Measurements from ENCODE around the gene SPATA2L. TPM values are rescaled to one million over a fixed set of nuclear protein-coding genes. Genes with fewer than 3 reads are reported as not detected.

Gene SPATA2L
- polyA plus RNA-seq, 1 donor (not counting 4 experiments of a cell fraction or from before 2014, with no cell fraction given) = 1.7 TPM

DNA sequence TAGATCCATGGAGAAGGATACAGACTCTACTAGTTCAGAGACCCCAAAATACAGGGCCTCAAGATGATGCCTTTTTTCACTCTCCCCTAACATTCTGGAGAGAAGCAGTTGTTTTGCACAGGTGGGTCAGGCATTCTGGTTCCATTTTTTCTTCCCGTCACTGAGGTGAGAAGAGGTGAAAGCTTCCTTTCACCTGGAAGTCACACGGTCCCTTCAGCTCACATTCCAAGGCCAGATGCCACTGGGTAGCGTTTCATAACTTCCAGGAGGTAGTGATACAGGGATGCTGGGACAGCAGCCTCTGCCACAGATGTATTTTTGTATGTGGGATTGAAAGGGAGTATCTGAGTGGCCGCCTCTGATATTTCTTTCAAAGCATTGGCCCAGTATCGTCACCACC lies 13.1 kb downstream of the SPATA2L start:
- Histone ChIP-seq H2AFZ (ENCODE audit: control insufficient read depth, low read length) (no peak overlapping the region), H3K27me3 (ENCODE audit: control insufficient read depth, extremely low read depth, insufficient read depth, low read length) (no peaks in the 10 kb centered on the region), H3K36me3 (ENCODE audit: control insufficient read depth in 2 of 2, extremely low read depth in 1 of 2, insufficient read depth in 2 of 2, low read length in 2 of 2) (peaks cover 21 to 33% of the 10 kb centered on the region in 2 experiments), H3K9me1 (ENCODE audit: control insufficient read depth, extremely low read depth, insufficient read depth, low read length) (no peaks in the 10 kb centered on the region), H3K9me3 (ENCODE audit: control insufficient read depth, low read depth, low read length) (no peaks in the 10 kb centered on the region), H3K4me2 (ENCODE audit: control insufficient read depth, extremely low read depth, insufficient read depth, low read depth, low read length) (no peak overlapping the region), H3K9ac (ENCODE audit: control insufficient read depth, extremely low read depth, insufficient read depth, low read length) (no peak overlapping the region), H4K20me1 (ENCODE audit: control insufficient read depth, extremely low read depth, insufficient read depth, low read length) (no peaks in the 10 kb centered on the region), H3K4me1 (ENCODE audit: control insufficient read depth, extremely low read depth, insufficient read depth, low read length) (peaks cover 8% of the 10 kb centered on the region), H3K4me3 (ENCODE audit: control insufficient read depth in 2 of 3, extremely low read depth in 1 of 3, insufficient read depth in 2 of 3, low read depth in 1 of 3, low read length in 3 of 3) (no peak overlapping the region), H3K79me2 (ENCODE audit: control insufficient read depth, insufficient read depth, low read length) (peaks cover 24% of the 10 kb centered on the region), H3K27ac (ENCODE audit: control insufficient read depth, insufficient read depth, low read length) (no peak overlapping the region)
- FAIRE-seq (no peak), DNase-seq (ENCODE audit: low read depth, low spot score) (no peak)
- dilution Hi-C loops (cut with MboI; ENCODE audit: extremely low pct_ligation_motif_present, low sequenced_read_pairs) = no loop called here
- TF ChIP-seq, protein P1, sequence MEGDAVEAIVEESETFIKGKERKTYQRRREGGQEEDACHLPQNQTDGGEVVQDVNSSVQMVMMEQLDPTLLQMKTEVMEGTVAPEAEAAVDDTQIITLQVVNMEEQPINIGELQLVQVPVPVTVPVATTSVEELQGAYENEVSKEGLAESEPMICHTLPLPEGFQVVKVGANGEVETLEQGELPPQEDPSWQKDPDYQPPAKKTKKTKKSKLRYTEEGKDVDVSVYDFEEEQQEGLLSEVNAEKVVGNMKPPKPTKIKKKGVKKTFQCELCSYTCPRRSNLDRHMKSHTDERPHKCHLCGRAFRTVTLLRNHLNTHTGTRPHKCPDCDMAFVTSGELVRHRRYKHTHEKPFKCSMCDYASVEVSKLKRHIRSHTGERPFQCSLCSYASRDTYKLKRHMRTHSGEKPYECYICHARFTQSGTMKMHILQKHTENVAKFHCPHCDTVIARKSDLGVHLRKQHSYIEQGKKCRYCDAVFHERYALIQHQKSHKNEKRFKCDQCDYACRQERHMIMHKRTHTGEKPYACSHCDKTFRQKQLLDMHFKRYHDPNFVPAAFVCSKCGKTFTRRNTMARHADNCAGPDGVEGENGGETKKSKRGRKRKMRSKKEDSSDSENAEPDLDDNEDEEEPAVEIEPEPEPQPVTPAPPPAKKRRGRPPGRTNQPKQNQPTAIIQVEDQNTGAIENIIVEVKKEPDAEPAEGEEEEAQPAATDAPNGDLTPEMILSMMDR (optimal IDR thresholded peaks at IDR 0.05 in 1 of 3, IDR thresholded peaks at IDR 0.05 in 1 of 3, conservative IDR thresholded peaks at IDR 0.05 in 1 of 3; ENCODE audit: extremely low read depth in 1 of 3, insufficient read depth in 2 of 3, low read length in 3 of 3) = no peak
- no peak for TF ChIP-seq EZH2 (IDR thresholded peaks at IDR 0.05; ENCODE audit: low read length)

DNA sequence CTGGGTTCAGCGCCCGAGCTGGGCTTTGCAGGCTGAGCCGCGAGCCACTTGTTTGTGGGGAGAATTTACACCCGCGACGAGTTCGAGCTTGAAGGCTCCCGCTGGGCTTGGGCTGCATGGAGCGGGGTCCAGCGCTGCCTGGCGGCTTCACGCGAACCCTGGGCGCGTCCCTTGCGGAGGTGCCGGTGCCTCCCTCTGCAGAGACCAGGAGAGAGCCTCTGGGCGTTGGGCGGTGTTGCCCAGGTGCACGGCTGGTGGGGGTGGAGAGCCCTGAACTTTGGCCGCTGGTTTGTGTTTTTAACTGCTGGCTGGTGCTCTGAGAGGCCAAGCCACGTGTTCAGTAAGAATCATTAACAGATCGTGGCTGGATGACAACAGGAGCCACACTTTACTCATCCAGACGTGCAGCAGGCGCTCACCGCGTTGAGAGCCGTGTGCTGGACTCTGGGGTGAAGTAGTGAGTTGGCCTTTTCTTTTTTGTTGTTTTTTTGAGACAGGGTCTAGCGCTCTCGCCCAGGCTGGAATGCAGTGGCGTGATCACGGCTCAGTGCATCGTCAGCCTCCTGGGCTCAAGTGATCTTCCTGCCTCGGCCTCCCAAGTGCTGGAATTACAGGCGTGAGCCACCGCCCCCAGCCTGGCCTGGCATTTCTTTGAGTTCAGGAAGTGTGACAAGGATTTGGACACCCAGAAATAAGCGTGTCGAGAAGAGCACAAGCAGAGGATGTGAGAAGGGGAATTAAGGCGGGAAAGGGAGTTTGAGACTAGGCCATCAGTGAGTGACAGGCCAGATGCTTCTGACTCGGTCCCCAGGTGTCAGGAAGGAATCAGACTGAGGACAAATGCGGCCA lies 14.2 kb downstream of the SPATA2L start:
- Histone ChIP-seq H2AFZ (ENCODE audit: control insufficient read depth, low read length) (peak overlapping the region; percentile 62), H3K9me1 (ENCODE audit: control insufficient read depth, extremely low read depth, insufficient read depth, low read length) (no peaks in the 10 kb centered on the region), H3K4me3 (ENCODE audit: control insufficient read depth in 2 of 3, extremely low read depth in 1 of 3, insufficient read depth in 2 of 3, low read depth in 1 of 3, low read length in 3 of 3) (peak overlapping the region; percentile 60 to 96 (median 93)), H3K4me1 (ENCODE audit: control insufficient read depth, extremely low read depth, insufficient read depth, low read length) (peaks cover 8% of the 10 kb centered on the region), H3K9ac (ENCODE audit: control insufficient read depth, extremely low read depth, insufficient read depth, low read length) (peak overlapping the region; percentile 85), H3K27ac (ENCODE audit: control insufficient read depth, insufficient read depth, low read length) (peak overlapping the region; percentile 56), H3K4me2 (ENCODE audit: control insufficient read depth, extremely low read depth, insufficient read depth, low read depth, low read length) (peak overlapping the region; percentile 94), H3K79me2 (ENCODE audit: control insufficient read depth, insufficient read depth, low read length) (peaks cover 24% of the 10 kb centered on the region), H4K20me1 (ENCODE audit: control insufficient read depth, extremely low read depth, insufficient read depth, low read length) (no peaks in the 10 kb centered on the region), H3K27me3 (ENCODE audit: control insufficient read depth, extremely low read depth, insufficient read depth, low read length) (no peaks in the 10 kb centered on the region), H3K9me3 (ENCODE audit: control insufficient read depth, low read depth, low read length) (no peaks in the 10 kb centered on the region), H3K36me3 (ENCODE audit: control insufficient read depth in 2 of 2, extremely low read depth in 1 of 2, insufficient read depth in 2 of 2, low read length in 2 of 2) (peaks cover 20 to 27% of the 10 kb centered on the region in 2 experiments)
- DNase-seq (ENCODE audit: low read depth, low spot score) = no peak
- TF ChIP-seq, protein P1 (optimal IDR thresholded peaks at IDR 0.05 in 1 of 3, IDR thresholded peaks at IDR 0.05 in 1 of 3, conservative IDR thresholded peaks at IDR 0.05 in 1 of 3; ENCODE audit: extremely low read depth in 1 of 3, insufficient read depth in 2 of 3, low read length in 3 of 3) = peak in 1 of 3 experiments; percentile 7
- TF ChIP-seq EZH2 (IDR thresholded peaks at IDR 0.05; ENCODE audit: low read length) = no peak
- peak; percentile 34 for FAIRE-seq
- dilution Hi-C loops (cut with MboI; ENCODE audit: extremely low pct_ligation_motif_present, low sequenced_read_pairs) = no loop called here
